M059J (cell line): ENCODE results near the gene TNFRSF21. TPM values are rescaled to one million over a fixed set of nuclear protein-coding genes. Genes with fewer than 3 reads are reported as not detected.
"Not testable (repeated sequence)": the region's sequence is repeated elsewhere in the genome, so short reads cannot be mapped to it uniquely, and the experiment has no call there.

Source experiments
- DNase-seq: peaks from one replicate; pipeline ENCODE4 v3.0.0-alpha.2; 2012; ENCODE audit warnings: low read depth
- total RNA-seq: library from RNA; depleted of rRNA; stranded (reverse); fragments of >200 nt; shearing (Covaris generic); gene quantifications from 2 replicates; pipeline ENCODE4 v1.2.3, GENCODE V29; 2014

TNFRSF21 gene
- total RNA-seq, 1 experiment from 2014 or later: 41.3 TPM

DNA sequence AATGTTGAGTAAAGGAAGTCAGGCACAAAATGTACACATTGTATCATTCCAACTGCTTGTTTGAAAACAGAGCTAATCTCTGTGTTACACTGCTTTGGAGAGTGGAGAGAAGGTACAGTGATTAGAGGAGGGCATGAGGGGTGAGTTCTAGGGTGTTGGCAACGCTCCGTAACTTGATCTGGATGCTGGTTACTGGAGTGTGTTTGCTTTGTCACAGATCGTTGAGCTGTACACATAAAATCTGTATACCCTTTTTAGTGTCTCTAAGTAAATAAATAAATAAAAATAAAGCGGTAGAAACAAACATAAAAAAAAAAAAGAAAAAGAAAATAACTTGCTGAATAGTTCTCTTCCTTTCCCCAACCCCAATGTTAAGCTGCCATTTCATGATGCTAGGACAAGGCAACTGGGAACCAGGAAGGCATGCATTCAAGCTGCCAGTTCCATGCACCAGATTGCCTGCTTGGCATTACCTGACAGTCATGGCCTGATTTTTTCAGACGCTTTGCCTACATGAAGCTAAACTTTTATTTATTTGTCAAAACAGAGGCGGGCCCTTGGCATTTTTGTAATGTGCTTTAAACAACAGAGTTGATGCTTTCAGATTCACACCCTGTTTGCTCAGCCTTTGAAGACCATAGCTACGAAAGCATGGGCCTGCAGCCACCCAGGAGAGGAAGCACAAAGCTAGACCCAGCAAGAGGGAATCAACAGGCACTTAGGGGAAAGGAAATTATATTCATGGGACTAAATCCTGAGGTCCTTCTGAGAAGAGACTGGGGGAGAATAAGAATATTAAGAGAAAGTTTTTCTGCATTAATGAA lies 21.2 kb downstream of the TNFRSF21 start:
- no peak for DNase-seq

GRCh38 chr6:47286301-47286700 lies 23.4 kb downstream of the TNFRSF21 start:
- DNase-seq: no peak

GRCh38 chr6:47283993-47284392 lies 25.7 kb downstream of the TNFRSF21 start:
- no peak for DNase-seq

GRCh38 chr6:47278545-47278944 lies 31.2 kb downstream of the TNFRSF21 start:
- peak; percentile 15 for DNase-seq

- no peak for DNase-seq
Measured at GRCh38 chr6:47277702-47278101, 32.0 kb downstream of the TNFRSF21 start.

DNA sequence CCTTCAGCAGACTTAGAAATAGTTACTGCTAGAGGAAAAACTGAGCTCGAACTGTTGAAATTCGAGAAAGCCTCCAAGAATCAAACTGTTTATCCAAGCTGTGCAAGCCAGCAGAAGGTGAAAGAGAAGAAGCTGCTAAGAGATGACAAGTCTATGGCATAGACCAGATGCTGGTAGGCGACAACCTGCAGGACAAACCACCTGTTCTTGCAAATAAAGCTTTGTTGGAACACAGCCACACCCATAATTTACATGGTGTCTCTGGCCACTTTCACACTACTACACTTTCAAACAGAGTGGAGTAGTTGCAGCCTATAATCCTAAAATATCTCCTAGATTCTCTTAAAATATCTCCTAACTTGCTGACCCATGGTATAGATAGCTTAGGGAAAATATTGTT lies 33.3 kb downstream of the TNFRSF21 start:
- DNase-seq: no peak

GRCh38 chr6:47275640-47276039 lies 34.1 kb downstream of the TNFRSF21 start:
- no peak for DNase-seq

- DNase-seq: not testable (repeated sequence)
Measured at GRCh38 chr6:47275132-47275531, 34.6 kb downstream of the TNFRSF21 start.

DNA sequence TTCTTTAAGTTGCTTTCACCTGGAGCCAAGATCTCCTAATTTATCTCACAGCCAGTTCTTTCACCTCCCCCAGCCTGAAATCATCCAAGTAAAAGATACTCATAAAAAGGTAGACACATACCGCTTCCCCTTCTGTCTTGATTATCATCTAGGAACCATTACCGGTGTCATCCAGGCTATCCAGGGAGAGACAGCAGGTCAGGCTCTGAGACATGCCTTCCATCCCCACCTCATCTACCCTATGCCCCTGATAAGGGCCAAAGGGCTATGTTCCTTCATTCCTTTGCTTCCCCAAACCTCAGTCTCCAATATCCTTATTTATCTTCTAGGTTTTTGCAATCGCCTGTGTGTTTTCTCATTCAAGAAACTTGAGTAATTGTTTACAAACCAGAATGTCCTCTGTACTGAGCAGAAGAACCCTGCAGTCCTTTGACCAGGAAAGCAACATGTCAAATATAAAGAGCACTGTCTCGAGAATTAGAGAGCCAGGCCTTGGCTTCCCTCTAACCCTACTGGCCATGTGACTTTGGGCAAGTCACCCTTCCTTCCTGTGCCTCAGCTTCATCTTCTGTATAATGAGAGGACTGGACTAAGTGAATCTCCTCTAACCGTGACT lies 41.0 kb downstream of the TNFRSF21 start:
- DNase-seq: no peak

DNA sequence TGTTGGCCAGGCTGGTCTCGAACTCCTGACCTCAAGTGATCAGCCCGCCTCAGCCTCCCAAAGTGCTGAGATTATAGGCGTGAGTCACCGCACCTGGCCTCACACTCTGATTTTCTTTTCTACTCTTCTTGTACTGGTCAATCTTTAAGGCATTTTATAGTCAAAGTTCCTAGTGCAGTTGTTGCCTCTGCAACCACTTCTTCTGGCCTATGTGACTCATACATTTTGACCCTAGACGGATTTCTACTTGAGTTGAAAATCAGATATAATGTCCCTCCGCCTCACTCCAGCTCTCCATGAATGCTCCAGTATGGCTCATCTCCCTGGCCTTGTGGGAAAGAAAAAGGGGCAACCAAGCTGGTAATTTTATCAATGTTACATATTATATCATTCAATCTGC lies 42.4 kb downstream of the TNFRSF21 start:
- DNase-seq: peak; percentile 69

DNA sequence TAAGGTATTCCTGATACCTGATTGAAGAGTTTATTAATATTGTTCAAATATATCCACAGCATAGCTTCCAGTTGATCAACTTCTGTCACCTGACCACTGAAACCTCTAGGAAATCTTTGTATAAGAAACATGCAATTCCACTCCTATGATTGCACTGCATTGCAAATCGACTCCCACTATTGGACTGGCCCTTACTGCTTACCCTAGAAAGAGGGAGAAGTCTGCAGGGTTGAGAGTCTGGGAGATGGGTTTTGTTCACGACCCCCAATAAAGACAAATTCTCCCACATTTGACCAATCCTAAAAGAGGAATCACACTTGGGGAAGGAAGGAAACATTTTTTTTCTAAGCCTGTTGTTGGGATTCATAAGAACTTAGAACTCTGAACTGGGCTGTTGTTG lies 43.7 kb downstream of the TNFRSF21 start:
- no peak for DNase-seq

DNA sequence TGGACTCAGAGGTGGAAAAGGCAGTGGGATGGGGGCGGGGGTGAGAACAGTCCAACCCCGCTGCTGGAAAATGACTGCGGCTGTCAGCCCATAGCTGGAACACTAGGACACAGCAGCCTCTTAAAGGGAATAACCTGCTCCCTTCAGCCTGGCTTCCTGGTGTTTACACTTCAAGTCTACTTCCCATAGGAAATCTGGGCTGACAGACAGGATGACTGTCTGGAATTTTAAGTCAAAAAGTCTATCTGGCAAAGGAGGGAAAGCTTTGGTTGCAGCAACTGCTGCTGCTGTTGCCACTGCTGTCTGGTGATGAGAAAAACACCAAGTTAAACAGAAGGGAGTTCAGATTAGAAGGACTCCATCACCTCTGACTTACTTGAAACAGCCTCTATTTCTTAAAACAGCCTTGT lies 44.9 kb downstream of the TNFRSF21 start:
- DNase-seq: no peak

GRCh38 chr6:47263268-47263667 lies 46.4 kb downstream of the TNFRSF21 start:
- no peak for DNase-seq

DNA sequence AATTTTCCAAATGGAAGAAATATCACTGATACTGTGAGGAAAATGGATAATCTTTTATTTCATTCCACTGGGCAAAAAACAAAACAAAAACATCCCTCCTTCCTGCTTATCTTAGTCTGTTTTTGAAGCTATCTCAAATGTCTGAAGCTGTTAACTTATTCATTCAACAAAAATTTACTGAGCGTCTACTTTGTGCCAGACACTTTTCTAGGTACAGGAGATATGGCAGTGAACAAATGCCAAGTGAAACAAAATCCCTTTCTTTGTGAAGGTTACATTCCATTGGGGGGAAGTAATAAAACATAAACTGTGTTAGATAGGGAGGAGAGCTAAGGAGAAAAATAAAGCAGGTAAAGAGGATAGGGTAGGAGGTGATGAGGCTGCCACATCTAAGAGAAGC lies 47.5 kb downstream of the TNFRSF21 start:
- peak; percentile 23 for DNase-seq

- DNase-seq: no peak
Measured at GRCh38 chr6:47261191-47261590, 48.5 kb downstream of the TNFRSF21 start.

GRCh38 chr6:47260021-47260420 lies 49.7 kb downstream of the TNFRSF21 start:
- DNase-seq: no peak

DNA sequence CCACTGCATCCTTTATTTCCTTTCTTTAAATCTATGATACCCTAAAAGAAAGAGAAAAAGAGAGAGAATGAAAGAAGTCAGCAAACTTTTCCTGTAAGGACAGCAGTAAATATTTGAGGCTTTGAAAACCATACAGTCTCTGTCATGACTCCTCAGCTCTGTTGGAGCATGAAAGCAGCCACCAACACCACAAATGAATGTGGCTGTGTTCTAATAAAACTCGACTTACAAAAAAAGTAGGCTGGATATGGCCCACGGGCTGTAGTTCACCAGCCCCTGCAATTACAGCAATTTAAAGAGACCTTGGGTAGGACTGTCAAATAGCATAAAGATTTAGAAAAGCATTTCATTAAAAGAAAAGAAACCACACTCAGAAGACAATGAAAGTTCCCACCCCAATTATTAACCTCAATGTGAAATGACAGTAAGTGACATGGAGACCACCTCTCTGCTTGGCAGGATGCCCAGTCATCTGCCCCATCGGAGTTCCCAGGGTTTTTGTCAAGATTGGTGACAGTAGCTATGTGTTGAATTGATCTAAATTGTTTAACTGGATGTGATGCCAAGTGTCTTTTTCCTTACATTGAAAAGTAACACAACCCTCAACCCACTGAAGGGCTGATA lies 50.9 kb downstream of the TNFRSF21 start:
- peak; percentile 18 for DNase-seq

DNA sequence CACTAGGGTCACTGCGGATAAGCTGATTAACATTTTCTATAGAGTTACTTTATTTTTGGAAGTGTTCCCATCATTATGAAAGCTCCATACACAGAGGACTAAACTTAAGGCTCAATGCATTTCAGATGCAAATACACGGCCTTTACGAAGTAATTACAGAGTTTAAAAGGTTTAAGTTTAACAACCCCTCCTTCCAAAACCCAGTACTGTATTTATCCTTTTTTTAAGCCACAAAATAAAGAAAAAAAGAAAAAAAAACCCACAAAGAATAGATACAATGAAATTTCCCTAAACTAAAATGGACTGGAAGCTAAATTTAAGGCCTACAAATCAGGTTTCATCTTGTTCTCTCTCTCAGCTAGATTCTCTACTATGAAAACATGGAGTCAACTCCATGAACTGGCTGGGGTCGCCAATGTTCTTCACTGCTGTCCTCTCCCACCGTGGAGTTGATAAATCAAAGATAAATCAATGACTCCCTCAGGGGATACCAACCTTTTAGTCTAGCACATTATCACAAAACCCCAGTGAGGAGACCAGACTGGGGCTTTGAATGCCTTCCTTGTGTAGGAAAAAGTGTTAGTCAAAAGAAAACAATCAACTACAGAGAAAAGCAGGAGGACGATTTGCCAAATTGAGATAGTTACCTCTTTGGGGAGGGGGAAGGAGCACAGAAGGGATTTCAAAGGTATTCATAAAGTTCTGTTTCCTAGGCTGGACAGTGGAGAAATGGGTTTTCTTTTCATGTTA lies 52.5 kb downstream of the TNFRSF21 start:
- DNase-seq: no peak

DNA sequence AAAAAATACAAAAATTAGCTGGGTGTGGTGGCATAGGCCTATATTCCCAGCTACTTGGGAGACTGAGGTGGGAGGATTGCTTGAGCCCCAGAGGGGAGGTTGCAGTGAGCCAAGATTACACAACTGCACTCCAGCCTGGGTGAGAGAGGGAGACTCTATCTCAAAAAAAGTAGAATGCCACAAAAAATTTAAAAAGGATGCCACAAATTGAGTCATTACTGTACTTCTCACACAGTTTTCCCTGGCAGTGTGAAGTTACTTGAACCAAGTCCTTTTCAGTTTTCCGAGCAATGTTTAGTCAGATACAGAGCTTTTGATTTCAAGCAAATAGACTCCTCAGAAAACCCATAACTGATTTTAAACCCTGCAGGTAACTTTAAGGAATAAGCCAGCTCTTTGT lies 53.3 kb downstream of the TNFRSF21 start:
- DNase-seq: peak; percentile 31

DNA sequence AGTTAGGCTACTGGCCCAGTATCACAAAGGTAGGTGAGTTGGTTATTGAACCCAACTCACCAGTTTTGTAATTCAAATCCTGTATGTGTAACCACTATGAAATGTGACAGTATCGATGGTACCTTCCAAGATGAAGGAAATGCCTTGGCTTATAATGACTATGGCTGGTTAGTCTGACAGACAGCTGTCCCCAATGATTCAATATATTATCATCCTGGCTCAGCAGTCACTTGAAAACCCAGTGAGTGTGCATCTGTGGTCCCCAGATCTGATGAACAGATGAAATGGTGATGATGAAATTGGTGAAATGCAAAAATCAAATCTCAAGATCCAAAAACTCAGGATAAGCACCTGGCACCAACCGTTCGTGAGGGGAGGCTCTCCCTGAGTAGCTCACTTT lies 54.8 kb downstream of the TNFRSF21 start:
- DNase-seq: no peak

- DNase-seq: no peak
Measured at GRCh38 chr6:47254051-47254450, 55.7 kb downstream of the TNFRSF21 start.

GRCh38 chr6:47253136-47253535 lies 56.6 kb downstream of the TNFRSF21 start:
- DNase-seq: no peak
